ENCODE measurements around the gene AUNIP.
A peak's percentile ranks its signal among the peaks of the same experiment; 100 is the strongest.

The AUNIP gene

GRCh38 chr1:25807480-25808390, 51.5 kb downstream of the AUNIP start:
- no peak for DNase-seq

GRCh38 chr1:25806418-25806817, 52.8 kb downstream of the AUNIP start:
- DNase-seq: no peak

- no peak for DNase-seq
These were observed 53.4 kb downstream of the AUNIP start for GRCh38 chr1:25805863-25806225.

- DNase-seq: no peak
These were observed 54.0 kb downstream of the AUNIP start for GRCh38 chr1:25804964-25805862.

GRCh38 chr1:25804244-25804963, 54.9 kb downstream of the AUNIP start:
- DNase-seq: no peak

- no peak for DNase-seq
These were observed 55.9 kb downstream of the AUNIP start for GRCh38 chr1:25803368-25803767.

GRCh38 chr1:25802915-25803314, 56.3 kb downstream of the AUNIP start:
- DNase-seq: no peak

- DNase-seq: no peak
These were observed 58.4 kb downstream of the AUNIP start for GRCh38 chr1:25800703-25801377.

GRCh38 chr1:25799935-25800702, 59.1 kb downstream of the AUNIP start, which contains the start of gene SELENON:
Gene SELENON (plus strand): TSS chr1:25800193. CDS start chr1:25800231, 38 bp downstream.
- peak; percentile 10 for DNase-seq

- DNase-seq: no peak
These were observed 59.8 kb downstream of the AUNIP start for GRCh38 chr1:25799352-25799934.

GRCh38 chr1:25798666-25799351, 60.4 kb downstream of the AUNIP start:
- no peak for DNase-seq

- no peak for DNase-seq
These were observed 61.3 kb downstream of the AUNIP start for GRCh38 chr1:25797939-25798338.

GRCh38 chr1:25796811-25797458, 62.3 kb downstream of the AUNIP start:
- peak; percentile 78 for DNase-seq

- peak; percentile 78 for DNase-seq
These were observed 63.1 kb downstream of the AUNIP start for GRCh38 chr1:25795946-25796810.

- DNase-seq: no peak
These were observed 64.0 kb downstream of the AUNIP start for GRCh38 chr1:25795211-25795610.

- no peak for DNase-seq
These were observed 64.9 kb downstream of the AUNIP start for GRCh38 chr1:25794325-25794724.

GRCh38 chr1:25793585-25794170, 65.6 kb downstream of the AUNIP start:
- no peak for DNase-seq

GRCh38 chr1:25792115-25792514, 67.1 kb downstream of the AUNIP start:
- no peak for DNase-seq

- DNase-seq: no peak
These were observed 68.8 kb downstream of the AUNIP start for GRCh38 chr1:25790472-25790871.
